K562 (cell line): ENCODE results near the gene MICU1. TPM values are rescaled to one million over a fixed set of nuclear protein-coding genes. Genes with fewer than 3 reads are reported as not detected.

Experiments
- BCL6 ChIP-seq: fragments of 250-450 bp; sonication (Bioruptor Pico); IDR thresholded peaks from 2 replicates; pipeline ENCODE4 v1.4.0; 2020
- CHD1 ChIP-seq: fragments of 200-600 bp; sonication (generic); IDR thresholded peaks from one replicate; pipeline ENCODE4 v1.6.1; 2012; ENCODE audit warnings: mild to moderate bottlenecking, moderate library complexity, low read length, inconsistent platforms
- GTF2A2 ChIP-seq: IDR thresholded peaks from 2 replicates; pipeline ENCODE4 v1.6.1; 2016; ENCODE audit warnings: mild to moderate bottlenecking, missing genetic modification characterization, missing compliant biosample characterization
- MCM2 ChIP-seq: fragments of 450-650 bp; IDR thresholded peaks from 2 replicates; pipeline ENCODE4 v1.6.1; 2017; ENCODE audit warnings: low read depth, mild to moderate bottlenecking
- NCOA4 ChIP-seq: fragments of 450-650 bp; IDR thresholded peaks from 2 replicates; pipeline ENCODE4 v1.6.1; 2018; ENCODE audit warnings: mild to moderate bottlenecking; ENCODE audit not compliant: partially characterized antibody
- SAFB2 ChIP-seq: fragments of 200-400 bp; formaldehyde crosslinking; IDR thresholded peaks from 2 replicates; pipeline ENCODE4 v1.6.1; 2018; ENCODE audit warnings: borderline replicate concordance, low read length, low read depth, moderate library complexity; ENCODE audit not compliant: severe bottlenecking
- SETDB1 ChIP-seq: IDR thresholded peaks from one replicate; pipeline ENCODE4 v1.6.1; 2012; ENCODE audit warnings: low read length, control low read depth, inconsistent platforms
- XRCC4 ChIP-seq: IDR thresholded peaks from one replicate; pipeline ENCODE4 v1.6.1; 2011; ENCODE audit not compliant: insufficient read depth, insufficient read length; ENCODE audit errors: extremely low read depth
- ZBTB11 ChIP-seq, 3 experiments: fragments of 200-800 bp in 1 of 3; fragments of 250-450 bp in 1 of 3; fragments of 450-650 bp in 1 of 3; sonication (Bioruptor Pico) in 1 of 3; sonication (Bioruptor generic) in 1 of 3; formaldehyde crosslinking in 1 of 3; IDR thresholded peaks; 2 replicates each; pipeline versions ENCODE4 v1.6.1 to v1.8.0; 2016 to 2022; ENCODE audit warnings: mild to moderate bottlenecking in 2 of 3, missing genetic modification characterization in 2 of 3, missing compliant biosample characterization in 1 of 3, moderate library complexity in 1 of 3
- ZNF586 ChIP-seq: fragments of 450-650 bp; formaldehyde crosslinking; conservative IDR thresholded peaks from 2 replicates; pipeline ENCODE4 v1.4.0; 2020; ENCODE audit warnings: mild to moderate bottlenecking, moderate library complexity
- ZNF780A ChIP-seq: fragments of 250-450 bp; sonication (Bioruptor Pico); IDR thresholded peaks from 2 replicates; pipeline ENCODE4 v1.5.0; 2021; ENCODE audit warnings: mild to moderate bottlenecking
- polyA plus RNA-seq, 8 experiments: library from polyadenylated mRNA; depleted of rRNA in 4 of 8; stranded (reverse) in 5 of 8; unstranded in 3 of 8; fragments of >200 nt; fragmentation: Nextera tagmentation in 2 of 8; fragmentation: Illumina TruSeq in 1 of 8; extraction: Ambion mirVana in 2 of 8; extraction: Trizol in 1 of 8; gene quantifications; 2 replicates each; pipeline versions ENCODE4 v1.2.1 to v1.2.3, GENCODE V29; 2011 to 2014; ENCODE audit warnings: inconsistent platforms in 1 of 8, missing spikeins in 1 of 8
- total RNA-seq, 7 experiments: library from RNA; depleted of rRNA in 6 of 7; stranded (reverse); fragments of >200 nt in 6 of 7; fragmentation: Illumina TruSeq in 2 of 7; extraction: Trizol in 2 of 7; gene quantifications; 2 replicates each; pipeline versions ENCODE4 v1.2.1 to v1.2.3, GENCODE V29; 2011 to 2021; ENCODE audit warnings: low replicate concordance in 1 of 7
- TF ChIP-seq, protein P1 (sequence below): sonication (generic); formaldehyde crosslinking; IDR thresholded peaks from 2 replicates; pipeline ENCODE4 v1.8.0; 2023; ENCODE audit warnings: missing genetic modification reagents, mild to moderate bottlenecking, borderline replicate concordance
- TF ChIP-seq, protein P2 (sequence below): fragments of 250-450 bp; sonication (Bioruptor Pico); IDR thresholded peaks from 2 replicates; pipeline ENCODE4 v1.8.0; 2022; ENCODE audit warnings: inconsistent platforms
- TF ChIP-seq, protein P3 (sequence below), 2 experiments: fragments of 450-650 bp in 1 of 2; sonication (generic) in 1 of 2; formaldehyde crosslinking in 1 of 2; IDR thresholded peaks in 1 of 2; conservative IDR thresholded peaks in 1 of 2; 2 replicates each; pipeline versions ENCODE4 v1.6.1 to v1.8.1; 2016 to 2023; ENCODE audit warnings: mild to moderate bottlenecking in 2 of 2, moderate library complexity in 2 of 2, inconsistent platforms in 1 of 2, missing genetic modification reagents in 1 of 2

The MICU1 gene
- total and polyA plus RNA-seq, 9 of the 15 experiments (the other 6 are each of a cell fraction or from before 2014, with no cell fraction given), result 29.3 to 76.8 (median 48.4) TPM

GRCh38 chr10:72319416-72320254 is 306.2 kb downstream of the MICU1 start (continued):
- TF ChIP-seq, protein P1, sequence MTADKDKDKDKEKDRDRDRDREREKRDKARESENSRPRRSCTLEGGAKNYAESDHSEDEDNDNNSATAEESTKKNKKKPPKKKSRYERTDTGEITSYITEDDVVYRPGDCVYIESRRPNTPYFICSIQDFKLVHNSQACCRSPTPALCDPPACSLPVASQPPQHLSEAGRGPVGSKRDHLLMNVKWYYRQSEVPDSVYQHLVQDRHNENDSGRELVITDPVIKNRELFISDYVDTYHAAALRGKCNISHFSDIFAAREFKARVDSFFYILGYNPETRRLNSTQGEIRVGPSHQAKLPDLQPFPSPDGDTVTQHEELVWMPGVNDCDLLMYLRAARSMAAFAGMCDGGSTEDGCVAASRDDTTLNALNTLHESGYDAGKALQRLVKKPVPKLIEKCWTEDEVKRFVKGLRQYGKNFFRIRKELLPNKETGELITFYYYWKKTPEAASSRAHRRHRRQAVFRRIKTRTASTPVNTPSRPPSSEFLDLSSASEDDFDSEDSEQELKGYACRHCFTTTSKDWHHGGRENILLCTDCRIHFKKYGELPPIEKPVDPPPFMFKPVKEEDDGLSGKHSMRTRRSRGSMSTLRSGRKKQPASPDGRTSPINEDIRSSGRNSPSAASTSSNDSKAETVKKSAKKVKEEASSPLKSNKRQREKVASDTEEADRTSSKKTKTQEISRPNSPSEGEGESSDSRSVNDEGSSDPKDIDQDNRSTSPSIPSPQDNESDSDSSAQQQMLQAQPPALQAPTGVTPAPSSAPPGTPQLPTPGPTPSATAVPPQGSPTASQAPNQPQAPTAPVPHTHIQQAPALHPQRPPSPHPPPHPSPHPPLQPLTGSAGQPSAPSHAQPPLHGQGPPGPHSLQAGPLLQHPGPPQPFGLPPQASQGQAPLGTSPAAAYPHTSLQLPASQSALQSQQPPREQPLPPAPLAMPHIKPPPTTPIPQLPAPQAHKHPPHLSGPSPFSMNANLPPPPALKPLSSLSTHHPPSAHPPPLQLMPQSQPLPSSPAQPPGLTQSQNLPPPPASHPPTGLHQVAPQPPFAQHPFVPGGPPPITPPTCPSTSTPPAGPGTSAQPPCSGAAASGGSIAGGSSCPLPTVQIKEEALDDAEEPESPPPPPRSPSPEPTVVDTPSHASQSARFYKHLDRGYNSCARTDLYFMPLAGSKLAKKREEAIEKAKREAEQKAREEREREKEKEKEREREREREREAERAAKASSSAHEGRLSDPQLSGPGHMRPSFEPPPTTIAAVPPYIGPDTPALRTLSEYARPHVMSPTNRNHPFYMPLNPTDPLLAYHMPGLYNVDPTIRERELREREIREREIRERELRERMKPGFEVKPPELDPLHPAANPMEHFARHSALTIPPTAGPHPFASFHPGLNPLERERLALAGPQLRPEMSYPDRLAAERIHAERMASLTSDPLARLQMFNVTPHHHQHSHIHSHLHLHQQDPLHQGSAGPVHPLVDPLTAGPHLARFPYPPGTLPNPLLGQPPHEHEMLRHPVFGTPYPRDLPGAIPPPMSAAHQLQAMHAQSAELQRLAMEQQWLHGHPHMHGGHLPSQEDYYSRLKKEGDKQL, result no peak
- no peak for TF ChIP-seq SETDB1
- no peak for TF ChIP-seq CHD1
- no peak for TF ChIP-seq ZNF586 (CRISPR knock-in tag)
- no peak for TF ChIP-seq NCOA4
- TF ChIP-seq XRCC4, result no peak
- TF ChIP-seq, protein P2, sequence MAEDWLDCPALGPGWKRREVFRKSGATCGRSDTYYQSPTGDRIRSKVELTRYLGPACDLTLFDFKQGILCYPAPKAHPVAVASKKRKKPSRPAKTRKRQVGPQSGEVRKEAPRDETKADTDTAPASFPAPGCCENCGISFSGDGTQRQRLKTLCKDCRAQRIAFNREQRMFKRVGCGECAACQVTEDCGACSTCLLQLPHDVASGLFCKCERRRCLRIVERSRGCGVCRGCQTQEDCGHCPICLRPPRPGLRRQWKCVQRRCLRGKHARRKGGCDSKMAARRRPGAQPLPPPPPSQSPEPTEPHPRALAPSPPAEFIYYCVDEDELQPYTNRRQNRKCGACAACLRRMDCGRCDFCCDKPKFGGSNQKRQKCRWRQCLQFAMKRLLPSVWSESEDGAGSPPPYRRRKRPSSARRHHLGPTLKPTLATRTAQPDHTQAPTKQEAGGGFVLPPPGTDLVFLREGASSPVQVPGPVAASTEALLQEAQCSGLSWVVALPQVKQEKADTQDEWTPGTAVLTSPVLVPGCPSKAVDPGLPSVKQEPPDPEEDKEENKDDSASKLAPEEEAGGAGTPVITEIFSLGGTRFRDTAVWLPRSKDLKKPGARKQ (CRISPR knock-in tag), result peak; percentile 91; the same call in 1 of the 2 replicates
- 0 out of 2 replicates have a peak, but pooled peaks have one; percentile 43 for TF ChIP-seq GTF2A2 (tag)
- TF ChIP-seq ZNF780A (CRISPR knock-in tag), result no peak
- no peak for TF ChIP-seq SAFB2
- TF ChIP-seq, protein P3, sequence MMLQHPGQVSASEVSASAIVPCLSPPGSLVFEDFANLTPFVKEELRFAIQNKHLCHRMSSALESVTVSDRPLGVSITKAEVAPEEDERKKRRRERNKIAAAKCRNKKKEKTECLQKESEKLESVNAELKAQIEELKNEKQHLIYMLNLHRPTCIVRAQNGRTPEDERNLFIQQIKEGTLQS (IDR thresholded peaks at IDR 0.05), result no peak; the same call in 1 of the 2 replicates
- TF ChIP-seq, protein P3 (CRISPR knock-in tag; conservative IDR thresholded peaks at IDR 0.05), result no peak
- no peak for TF ChIP-seq MCM2
- TF ChIP-seq BCL6 (CRISPR knock-in tag), result no peak
- no peak for TF ChIP-seq ZBTB11 (CRISPR knock-in tag; IDR thresholded peaks at IDR 0.05)
